HG02852 (cell line): ENCODE measurements around the gene ZNF771.

Experiments used
- ATAC-seq: cut with Tn5 transposase; IDR thresholded peaks from one replicate; pipeline ENCODE4 v1.9.1; 2021; ENCODE audit warnings: mild to moderate bottlenecking, moderate library complexity; ENCODE audit not compliant: unreplicated experiment

The ZNF771 gene

GRCh38 chr16:30407102-30407803, at the start of gene ZNF771:
TSS of gene ZNF771 (plus strand) at chr16:30407606. CDS start at chr16:30408054, 448 bp downstream.
- ATAC-seq = peak; percentile 76

- no peak for ATAC-seq
Observed at GRCh38 chr16:30357715-30358576, 49.5 kb upstream of the ZNF771 start.

GRCh38 chr16:30358577-30358936, 48.8 kb upstream of the ZNF771 start:
- no peak for ATAC-seq

GRCh38 chr16:30358990-30359870, 48.2 kb upstream of the ZNF771 start:
- no peak for ATAC-seq

- no peak for ATAC-seq
Observed at GRCh38 chr16:30359871-30360170, 47.6 kb upstream of the ZNF771 start.

- ATAC-seq = no peak
Observed at GRCh38 chr16:30361180-30361579, 46.2 kb upstream of the ZNF771 start.

- no peak for ATAC-seq
Observed at GRCh38 chr16:30365200-30365599, 42.2 kb upstream of the ZNF771 start.

- no peak for ATAC-seq
Observed at GRCh38 chr16:30366511-30366910, 40.9 kb upstream of the ZNF771 start.

- no peak for ATAC-seq
Observed at GRCh38 chr16:30367349-30368009, 39.9 kb upstream of the ZNF771 start.

- no peak for ATAC-seq
Observed at GRCh38 chr16:30368122-30368791, 39.1 kb upstream of the ZNF771 start.

- no peak for ATAC-seq
Observed at GRCh38 chr16:30368792-30369090, 38.7 kb upstream of the ZNF771 start.

GRCh38 chr16:30369091-30369937, 38.1 kb upstream of the ZNF771 start:
- no peak for ATAC-seq

- ATAC-seq = no peak
Observed at GRCh38 chr16:30369938-30370455, 37.4 kb upstream of the ZNF771 start.

- peak; percentile 73 for ATAC-seq
Observed at GRCh38 chr16:30370456-30371247, 36.8 kb upstream of the ZNF771 start, which contains the start of gene TBC1D10B. TSS of gene TBC1D10B (minus strand) at chr16:30370494. CDS start at chr16:30370183, 311 bp downstream.

- no peak for ATAC-seq
Observed at GRCh38 chr16:30371248-30371816, 36.1 kb upstream of the ZNF771 start.

- ATAC-seq = no peak
Observed at GRCh38 chr16:30372038-30372712, 35.2 kb upstream of the ZNF771 start.

- ATAC-seq = no peak
Observed at GRCh38 chr16:30372725-30373124, 34.7 kb upstream of the ZNF771 start.

- no peak for ATAC-seq
Observed at GRCh38 chr16:30374538-30374937, 32.9 kb upstream of the ZNF771 start, which contains the start of gene MYL11. TSS of gene MYL11 (plus strand) at chr16:30374802. CDS start at chr16:30374858, 56 bp downstream.
